ENCODE measurements around the gene SORCS2.

Gene SORCS2

DNA sequence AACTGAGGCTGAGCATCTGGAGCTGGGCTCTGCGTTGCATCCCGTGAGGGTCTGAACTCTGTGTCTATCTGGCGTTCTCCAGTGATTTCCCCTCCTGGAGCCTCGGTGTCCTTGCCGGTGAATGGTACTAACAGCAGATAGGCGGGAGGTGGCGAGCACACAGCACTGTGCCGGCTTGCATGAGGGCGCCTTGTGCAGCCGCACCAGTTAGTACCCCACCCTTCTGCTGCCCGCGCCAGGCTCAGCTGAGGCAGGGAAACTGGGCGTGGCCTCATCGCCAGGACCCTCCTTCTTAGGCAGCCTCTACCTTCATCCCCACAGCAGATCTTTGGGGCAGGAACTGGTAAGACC is 42.7 kb downstream of the SORCS2 start:
- Histone ChIP-seq H3K36me3 (ENCODE audit: control insufficient read depth in 2 of 2, insufficient read depth in 1 of 2, low read length in 2 of 2) (no peaks in the 10 kb centered on the region), H3K4me3 (ENCODE audit: low read depth, low read length) (no peak overlapping the region), H3K9me3 (ENCODE audit: control insufficient read depth, insufficient read depth, low read depth, low read length) (no peaks in the 10 kb centered on the region), H3K27ac (ENCODE audit: extremely low read depth, low read depth, low read length) (no peak overlapping the region), H3K4me1 (ENCODE audit: control insufficient read depth, insufficient read depth, low read length) (no peaks in the 10 kb centered on the region)
- no peak for TF ChIP-seq ZNF248 (tag by site-specific recombination; IDR thresholded peaks at IDR 0.05)
- TF ChIP-seq, protein P1, sequence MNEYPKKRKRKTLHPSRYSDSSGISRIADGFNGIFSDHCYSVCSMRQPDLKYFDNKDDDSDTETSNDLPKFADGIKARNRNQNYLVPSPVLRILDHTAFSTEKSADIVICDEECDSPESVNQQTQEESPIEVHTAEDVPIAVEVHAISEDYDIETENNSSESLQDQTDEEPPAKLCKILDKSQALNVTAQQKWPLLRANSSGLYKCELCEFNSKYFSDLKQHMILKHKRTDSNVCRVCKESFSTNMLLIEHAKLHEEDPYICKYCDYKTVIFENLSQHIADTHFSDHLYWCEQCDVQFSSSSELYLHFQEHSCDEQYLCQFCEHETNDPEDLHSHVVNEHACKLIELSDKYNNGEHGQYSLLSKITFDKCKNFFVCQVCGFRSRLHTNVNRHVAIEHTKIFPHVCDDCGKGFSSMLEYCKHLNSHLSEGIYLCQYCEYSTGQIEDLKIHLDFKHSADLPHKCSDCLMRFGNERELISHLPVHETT (tag by site-specific recombination; IDR thresholded peaks at IDR 0.05) = no peak
- ChIA-PET CTCF (no interaction called here), POLR2A (no interaction called here)

DNA sequence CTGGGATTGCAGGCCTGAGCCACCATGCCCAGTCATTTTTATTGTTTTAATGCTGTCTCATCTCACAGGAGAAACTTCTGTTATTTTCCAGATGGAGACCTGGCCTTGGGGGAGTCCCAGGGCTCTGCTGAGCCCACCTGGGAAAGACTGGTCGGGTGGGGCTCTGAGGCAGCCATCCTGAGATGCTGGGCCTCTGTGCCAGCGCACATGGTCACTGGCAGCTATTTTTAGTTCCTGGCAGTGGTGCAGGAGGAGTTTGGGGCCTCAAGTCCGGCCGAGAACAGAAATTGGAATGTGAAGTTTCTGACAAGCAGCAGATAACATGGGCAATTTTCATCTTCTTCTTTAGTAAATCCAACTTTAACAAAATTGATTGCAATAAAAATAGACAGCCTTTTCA is 44.5 kb downstream of the SORCS2 start:
- CTCF ChIA-PET = interaction anchor here (1.5 kb wide), 1 partner anchor 59 kb away, joined by 5 read pairs; no protein-coding TSS in a partner anchor
- H3K27ac ChIP-seq (ENCODE audit: extremely low read depth, low read depth, low read length) = no peak overlapping the region

DNA sequence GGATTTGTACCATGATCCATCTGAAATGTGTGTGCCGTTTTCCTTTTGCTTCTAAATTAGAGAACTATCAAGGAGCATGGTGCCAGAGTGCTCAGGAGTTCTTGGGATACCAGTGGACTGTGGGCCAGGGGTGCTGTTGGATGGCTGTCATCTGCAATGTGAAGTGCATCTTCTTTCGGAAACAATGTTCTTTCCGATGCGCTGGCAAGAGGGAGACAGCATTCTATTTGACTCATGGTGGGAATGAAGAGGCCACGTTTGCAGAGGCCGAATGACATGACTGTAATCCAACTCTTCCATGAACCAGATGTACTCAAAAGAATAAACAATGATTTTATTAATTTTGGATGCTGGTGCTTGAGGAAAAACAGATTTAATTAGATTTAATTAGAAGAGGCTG is 45.5 kb downstream of the SORCS2 start:
- Histone ChIP-seq H3K36me3 (ENCODE audit: control insufficient read depth in 2 of 2, insufficient read depth in 1 of 2, low read length in 2 of 2) (no peaks in the 10 kb centered on the region), H3K27ac (ENCODE audit: extremely low read depth, low read depth, low read length) (no peak overlapping the region), H3K4me1 (ENCODE audit: control insufficient read depth, insufficient read depth, low read length) (no peaks in the 10 kb centered on the region), H3K9me3 (ENCODE audit: control insufficient read depth, insufficient read depth, low read depth, low read length) (no peaks in the 10 kb centered on the region), H3K4me3 (ENCODE audit: low read depth, low read length) (no peak overlapping the region)
- TF ChIP-seq ZNF629 (tag by site-specific recombination; IDR thresholded peaks at IDR 0.05) (no peak), ZNF785 (tag by site-specific recombination; IDR thresholded peaks at IDR 0.05) (no peak), ZNF121 (tag by site-specific recombination; IDR thresholded peaks at IDR 0.05) (no peak), ZXDB (tag by site-specific recombination; IDR thresholded peaks at IDR 0.05) (no peak), SP7 (tag by site-specific recombination; IDR thresholded peaks at IDR 0.05) (no peak), ZNF138 (tag by site-specific recombination; IDR thresholded peaks at IDR 0.05; ENCODE audit: borderline replicate concordance) (no peak), ZNF175 (tag by site-specific recombination; IDR thresholded peaks at IDR 0.05) (no peak), ZSCAN23 (tag by site-specific recombination; IDR thresholded peaks at IDR 0.05) (no peak), ZSCAN16 (tag by site-specific recombination; IDR thresholded peaks at IDR 0.05) (no peak)
- TF ChIP-seq, protein P2, sequence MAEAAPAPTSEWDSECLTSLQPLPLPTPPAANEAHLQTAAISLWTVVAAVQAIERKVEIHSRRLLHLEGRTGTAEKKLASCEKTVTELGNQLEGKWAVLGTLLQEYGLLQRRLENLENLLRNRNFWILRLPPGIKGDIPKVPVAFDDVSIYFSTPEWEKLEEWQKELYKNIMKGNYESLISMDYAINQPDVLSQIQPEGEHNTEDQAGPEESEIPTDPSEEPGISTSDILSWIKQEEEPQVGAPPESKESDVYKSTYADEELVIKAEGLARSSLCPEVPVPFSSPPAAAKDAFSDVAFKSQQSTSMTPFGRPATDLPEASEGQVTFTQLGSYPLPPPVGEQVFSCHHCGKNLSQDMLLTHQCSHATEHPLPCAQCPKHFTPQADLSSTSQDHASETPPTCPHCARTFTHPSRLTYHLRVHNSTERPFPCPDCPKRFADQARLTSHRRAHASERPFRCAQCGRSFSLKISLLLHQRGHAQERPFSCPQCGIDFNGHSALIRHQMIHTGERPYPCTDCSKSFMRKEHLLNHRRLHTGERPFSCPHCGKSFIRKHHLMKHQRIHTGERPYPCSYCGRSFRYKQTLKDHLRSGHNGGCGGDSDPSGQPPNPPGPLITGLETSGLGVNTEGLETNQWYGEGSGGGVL (tag by site-specific recombination; IDR thresholded peaks at IDR 0.05) = no peak
- TF ChIP-seq, protein P3, sequence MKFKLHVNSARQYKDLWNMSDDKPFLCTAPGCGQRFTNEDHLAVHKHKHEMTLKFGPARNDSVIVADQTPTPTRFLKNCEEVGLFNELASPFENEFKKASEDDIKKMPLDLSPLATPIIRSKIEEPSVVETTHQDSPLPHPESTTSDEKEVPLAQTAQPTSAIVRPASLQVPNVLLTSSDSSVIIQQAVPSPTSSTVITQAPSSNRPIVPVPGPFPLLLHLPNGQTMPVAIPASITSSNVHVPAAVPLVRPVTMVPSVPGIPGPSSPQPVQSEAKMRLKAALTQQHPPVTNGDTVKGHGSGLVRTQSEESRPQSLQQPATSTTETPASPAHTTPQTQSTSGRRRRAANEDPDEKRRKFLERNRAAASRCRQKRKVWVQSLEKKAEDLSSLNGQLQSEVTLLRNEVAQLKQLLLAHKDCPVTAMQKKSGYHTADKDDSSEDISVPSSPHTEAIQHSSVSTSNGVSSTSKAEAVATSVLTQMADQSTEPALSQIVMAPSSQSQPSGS (tag by site-specific recombination; IDR thresholded peaks at IDR 0.05; ENCODE audit: low read depth) = no peak
- POLR2A ChIA-PET = no interaction called here
- CTCF ChIA-PET = interaction anchor here (1.2 to 1.6 kb wide), 4 partner anchors 42 to 103 kb away, joined by 3 to 5 read pairs (median 4); no protein-coding TSS in a partner anchor

More for the DNA sequence above, 44.5 kb downstream of the SORCS2 start:
- no peaks in the 10 kb centered on the region for H3K4me1 ChIP-seq (ENCODE audit: control insufficient read depth, insufficient read depth, low read length)
- no peaks in the 10 kb centered on the region for H3K9me3 ChIP-seq (ENCODE audit: control insufficient read depth, insufficient read depth, low read depth, low read length)
- H3K4me3 ChIP-seq (ENCODE audit: low read depth, low read length) = no peak overlapping the region
- POLR2A ChIA-PET = no interaction called here
- no peaks in the 10 kb centered on the region for H3K36me3 ChIP-seq (ENCODE audit: control insufficient read depth in 2 of 2, insufficient read depth in 1 of 2, low read length in 2 of 2)
- TF ChIP-seq, protein P3 (tag by site-specific recombination; IDR thresholded peaks at IDR 0.05; ENCODE audit: low read depth) = no peak
- TF ChIP-seq, protein P4, sequence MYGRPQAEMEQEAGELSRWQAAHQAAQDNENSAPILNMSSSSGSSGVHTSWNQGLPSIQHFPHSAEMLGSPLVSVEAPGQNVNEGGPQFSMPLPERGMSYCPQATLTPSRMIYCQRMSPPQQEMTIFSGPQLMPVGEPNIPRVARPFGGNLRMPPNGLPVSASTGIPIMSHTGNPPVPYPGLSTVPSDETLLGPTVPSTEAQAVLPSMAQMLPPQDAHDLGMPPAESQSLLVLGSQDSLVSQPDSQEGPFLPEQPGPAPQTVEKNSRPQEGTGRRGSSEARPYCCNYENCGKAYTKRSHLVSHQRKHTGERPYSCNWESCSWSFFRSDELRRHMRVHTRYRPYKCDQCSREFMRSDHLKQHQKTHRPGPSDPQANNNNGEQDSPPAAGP (tag by site-specific recombination; IDR thresholded peaks at IDR 0.05) = no peak
- TF ChIP-seq REPIN1 (tag by site-specific recombination; IDR thresholded peaks at IDR 0.05; ENCODE audit: low read depth) (no peak), ZNF626 (tag by site-specific recombination; IDR thresholded peaks at IDR 0.05) (no peak), ZNF433 (tag by site-specific recombination; IDR thresholded peaks at IDR 0.05; ENCODE audit: low read depth) (no peak), ZNF2 (tag by site-specific recombination; IDR thresholded peaks at IDR 0.05) (no peak)
- TF ChIP-seq, protein P5, sequence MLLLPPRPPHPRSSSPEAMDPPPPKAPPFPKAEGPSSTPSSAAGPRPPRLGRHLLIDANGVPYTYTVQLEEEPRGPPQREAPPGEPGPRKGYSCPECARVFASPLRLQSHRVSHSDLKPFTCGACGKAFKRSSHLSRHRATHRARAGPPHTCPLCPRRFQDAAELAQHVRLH (tag by site-specific recombination; IDR thresholded peaks at IDR 0.05) = no peak
- TF ChIP-seq, protein P6, sequence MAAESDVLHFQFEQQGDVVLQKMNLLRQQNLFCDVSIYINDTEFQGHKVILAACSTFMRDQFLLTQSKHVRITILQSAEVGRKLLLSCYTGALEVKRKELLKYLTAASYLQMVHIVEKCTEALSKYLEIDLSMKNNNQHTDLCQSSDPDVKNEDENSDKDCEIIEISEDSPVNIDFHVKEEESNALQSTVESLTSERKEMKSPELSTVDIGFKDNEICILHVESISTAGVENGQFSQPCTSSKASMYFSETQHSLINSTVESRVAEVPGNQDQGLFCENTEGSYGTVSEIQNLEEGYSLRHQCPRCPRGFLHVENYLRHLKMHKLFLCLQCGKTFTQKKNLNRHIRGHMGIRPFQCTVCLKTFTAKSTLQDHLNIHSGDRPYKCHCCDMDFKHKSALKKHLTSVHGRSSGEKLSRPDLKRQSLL (tag by site-specific recombination; IDR thresholded peaks at IDR 0.05) = no peak
- TF ChIP-seq, protein P1 (tag by site-specific recombination; IDR thresholded peaks at IDR 0.05) = no peak

Data from HEK293 (cell line).